GM18909 (cell line): ENCODE data around the gene THOC3.
"Not testable (repeated sequence)": the region's sequence is repeated elsewhere in the genome, so short reads cannot be mapped to it uniquely, and the experiment has no call there.

Source experiments
- ATAC-seq: cut with Tn5 transposase; IDR thresholded peaks from one replicate; pipeline ENCODE4 v1.9.1; 2021; ENCODE audit warnings: mild to moderate bottlenecking; ENCODE audit not compliant: unreplicated experiment, poor library complexity

The THOC3 gene

GRCh38 chr5:175967471-175968372 is at the start of gene THOC3:
Gene THOC3, minus strand, starts transcription at chr5:175968315. Its CDS starts 107 bp downstream, at chr5:175968208.
- peak; percentile 95 for ATAC-seq

GRCh38 chr5:176017324-176017723 is 49.2 kb upstream of the THOC3 start:
- ATAC-seq, result not testable (repeated sequence)

- ATAC-seq, result not testable (repeated sequence)
Measured at GRCh38 chr5:176014360-176014759, 46.2 kb upstream of the THOC3 start.

- not testable (repeated sequence) for ATAC-seq
Measured at GRCh38 chr5:176011088-176011487, 43.0 kb upstream of the THOC3 start.

GRCh38 chr5:176010202-176010601 is 42.1 kb upstream of the THOC3 start:
- ATAC-seq, result not testable (repeated sequence)

- ATAC-seq, result not testable (repeated sequence)
Measured at GRCh38 chr5:176007220-176007619, 39.1 kb upstream of the THOC3 start.

- ATAC-seq, result not testable (repeated sequence)
Measured at GRCh38 chr5:176006819-176007218, 38.7 kb upstream of the THOC3 start.

GRCh38 chr5:175997979-175998378 is 29.9 kb upstream of the THOC3 start:
- ATAC-seq, result not testable (repeated sequence)

- ATAC-seq, result not testable (repeated sequence)
Measured at GRCh38 chr5:175997495-175997894, 29.4 kb upstream of the THOC3 start.

GRCh38 chr5:175996791-175997190 is 28.7 kb upstream of the THOC3 start:
- ATAC-seq, result not testable (repeated sequence)

GRCh38 chr5:175995506-175995905 is 27.4 kb upstream of the THOC3 start:
- ATAC-seq, result not testable (repeated sequence)

- ATAC-seq, result not testable (repeated sequence)
Measured at GRCh38 chr5:175979371-175979995, 11.4 kb upstream of the THOC3 start.

- ATAC-seq, result peak; percentile 41
Measured at GRCh38 chr5:175968381-175968780, 266 bp upstream of the THOC3 start.

- ATAC-seq, result not testable (repeated sequence)
Measured at GRCh38 chr5:175962329-175962728, 5.8 kb downstream of the THOC3 start.

GRCh38 chr5:175960228-175960627 is 7.9 kb downstream of the THOC3 start:
- not testable (repeated sequence) for ATAC-seq

GRCh38 chr5:175958515-175958914 is 9.6 kb downstream of the THOC3 start:
- ATAC-seq, result not testable (repeated sequence)

- not testable (repeated sequence) for ATAC-seq
Measured at GRCh38 chr5:175954107-175954506, 14.0 kb downstream of the THOC3 start.

GRCh38 chr5:175952810-175953209 is 15.3 kb downstream of the THOC3 start:
- ATAC-seq, result not testable (repeated sequence)

- not testable (repeated sequence) for ATAC-seq
Measured at GRCh38 chr5:175951339-175951969, 16.7 kb downstream of the THOC3 start.

- ATAC-seq, result not testable (repeated sequence)
Measured at GRCh38 chr5:175948329-175949108, 19.6 kb downstream of the THOC3 start.
